Activated gamma-delta T cell treated with anti-CD3 and anti-CD28 coated beads, Interleukin-2, amount 50 U/mL, for 16 hours (primary cell): ENCODE measurements around the gene CLEC4G.

ENCODE experiments used
- DNase-seq: peaks from one replicate; pipeline ENCODE4 v3.0.0-alpha.2; 2020; ENCODE audit warnings: low read depth

CLEC4G gene

GRCh38 chr19:7729211-7729610, 2.7 kb downstream of the CLEC4G start:
- no peak for DNase-seq

GRCh38 chr19:7725791-7726190, 6.1 kb downstream of the CLEC4G start:
- DNase-seq: no peak

GRCh38 chr19:7722231-7722651, 9.7 kb downstream of the CLEC4G start:
- no peak for DNase-seq

- no peak for DNase-seq
Observed at GRCh38 chr19:7720351-7720750, 11.6 kb downstream of the CLEC4G start.

- no peak for DNase-seq
Observed at GRCh38 chr19:7718668-7719067, 13.2 kb downstream of the CLEC4G start.

- no peak for DNase-seq
Observed at GRCh38 chr19:7716762-7717161, 15.1 kb downstream of the CLEC4G start.

GRCh38 chr19:7715671-7716070, 16.2 kb downstream of the CLEC4G start:
- DNase-seq: no peak

- DNase-seq: no peak
Observed at GRCh38 chr19:7710616-7711015, 21.3 kb downstream of the CLEC4G start.

GRCh38 chr19:7709932-7710460, 21.9 kb downstream of the CLEC4G start:
- DNase-seq: no peak

- DNase-seq: no peak
Observed at GRCh38 chr19:7706955-7707456, 24.9 kb downstream of the CLEC4G start.

GRCh38 chr19:7706188-7706954, 25.5 kb downstream of the CLEC4G start:
- no peak for DNase-seq

- peak; percentile 38 for DNase-seq
Observed at GRCh38 chr19:7705387-7706187, 26.3 kb downstream of the CLEC4G start.

GRCh38 chr19:7704280-7705060, 27.4 kb downstream of the CLEC4G start:
- DNase-seq: no peak

GRCh38 chr19:7703332-7703731, 28.6 kb downstream of the CLEC4G start:
- DNase-seq: no peak

GRCh38 chr19:7701654-7702457, 30.1 kb downstream of the CLEC4G start, which contains the start of gene FCER2:
FCER2 (minus strand) TSS chr19:7702131; CDS start chr19:7699760, 2,371 bp downstream.
- DNase-seq: no peak

GRCh38 chr19:7701049-7701653, 30.8 kb downstream of the CLEC4G start:
- DNase-seq: no peak

GRCh38 chr19:7699417-7700401, 32.2 kb downstream of the CLEC4G start:
- DNase-seq: no peak

- no peak for DNase-seq
Observed at GRCh38 chr19:7699003-7699402, 32.9 kb downstream of the CLEC4G start.

- DNase-seq: no peak
Observed at GRCh38 chr19:7698583-7698982, 33.3 kb downstream of the CLEC4G start.
